GM23338 (cell line): Measurements from ENCODE around the gene SLC45A2. TPM values are rescaled to one million over a fixed set of nuclear protein-coding genes. Genes with fewer than 3 reads are reported as not detected.

Experiments
- JUNB ChIP-seq: IDR thresholded peaks from one replicate; pipeline ENCODE4 v1.6.1; 2016; ENCODE audit warnings: antibody characterized with exemption; ENCODE audit not compliant: unreplicated experiment
- STAT1 ChIP-seq: IDR thresholded peaks from one replicate; pipeline ENCODE4 v1.6.1; 2016; ENCODE audit warnings: antibody characterized with exemption; ENCODE audit not compliant: unreplicated experiment
- ZNF331 ChIP-seq: fragments of 250-450 bp; sonication (Bioruptor Pico); IDR thresholded peaks from 2 replicates; pipeline ENCODE4 v1.5.0; 2020; ENCODE audit warnings: low read depth, mild to moderate bottlenecking, moderate library complexity
- polyA plus RNA-seq: library from polyadenylated mRNA; unstranded; fragments of >200 nt; fragmentation: Nextera tagmentation; extraction: Ambion mirVana; gene quantifications from 2 replicates; pipeline ENCODE4 v1.2.1, GENCODE V29; 2016
- total RNA-seq: library from RNA; depleted of rRNA; stranded (reverse); fragments of >200 nt; shearing (Covaris generic); gene quantifications from 2 replicates; pipeline ENCODE4 v1.2.3, GENCODE V29; 2014
- TF ChIP-seq, protein P1 (sequence below): fragments of 250-450 bp; sonication (Bioruptor Pico); IDR thresholded peaks from 2 replicates; pipeline ENCODE4 v1.5.0; 2020; ENCODE audit warnings: mild to moderate bottlenecking, moderate library complexity
- TF ChIP-seq, protein P2 (sequence below): IDR thresholded peaks from one replicate; pipeline ENCODE4 v1.6.1; 2018; ENCODE audit warnings: antibody characterized with exemption; ENCODE audit not compliant: unreplicated experiment

SLC45A2 gene
- total and polyA plus RNA-seq, 2 experiments from 2014 or later = not detected

DNA sequence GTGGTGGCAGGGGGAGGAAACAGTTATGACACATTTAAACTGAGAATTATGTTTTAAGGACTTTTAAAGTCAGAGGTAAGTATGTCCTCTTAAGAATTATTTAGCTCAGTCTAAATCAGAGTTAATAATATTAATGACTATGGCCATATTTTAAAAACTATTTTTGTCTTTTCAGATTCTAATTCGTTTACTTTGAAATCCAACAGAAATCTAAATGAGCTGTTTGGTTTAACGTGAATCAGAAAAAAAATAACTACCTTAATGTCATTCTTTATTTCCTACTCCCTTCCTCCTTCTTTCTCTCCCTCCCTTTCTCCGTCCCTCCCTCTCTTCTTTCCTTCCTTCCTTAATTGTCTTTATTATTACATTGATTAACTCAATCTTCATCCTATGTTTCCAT is 43.9 kb upstream of the SLC45A2 start (continued):
- TF ChIP-seq, protein P1, sequence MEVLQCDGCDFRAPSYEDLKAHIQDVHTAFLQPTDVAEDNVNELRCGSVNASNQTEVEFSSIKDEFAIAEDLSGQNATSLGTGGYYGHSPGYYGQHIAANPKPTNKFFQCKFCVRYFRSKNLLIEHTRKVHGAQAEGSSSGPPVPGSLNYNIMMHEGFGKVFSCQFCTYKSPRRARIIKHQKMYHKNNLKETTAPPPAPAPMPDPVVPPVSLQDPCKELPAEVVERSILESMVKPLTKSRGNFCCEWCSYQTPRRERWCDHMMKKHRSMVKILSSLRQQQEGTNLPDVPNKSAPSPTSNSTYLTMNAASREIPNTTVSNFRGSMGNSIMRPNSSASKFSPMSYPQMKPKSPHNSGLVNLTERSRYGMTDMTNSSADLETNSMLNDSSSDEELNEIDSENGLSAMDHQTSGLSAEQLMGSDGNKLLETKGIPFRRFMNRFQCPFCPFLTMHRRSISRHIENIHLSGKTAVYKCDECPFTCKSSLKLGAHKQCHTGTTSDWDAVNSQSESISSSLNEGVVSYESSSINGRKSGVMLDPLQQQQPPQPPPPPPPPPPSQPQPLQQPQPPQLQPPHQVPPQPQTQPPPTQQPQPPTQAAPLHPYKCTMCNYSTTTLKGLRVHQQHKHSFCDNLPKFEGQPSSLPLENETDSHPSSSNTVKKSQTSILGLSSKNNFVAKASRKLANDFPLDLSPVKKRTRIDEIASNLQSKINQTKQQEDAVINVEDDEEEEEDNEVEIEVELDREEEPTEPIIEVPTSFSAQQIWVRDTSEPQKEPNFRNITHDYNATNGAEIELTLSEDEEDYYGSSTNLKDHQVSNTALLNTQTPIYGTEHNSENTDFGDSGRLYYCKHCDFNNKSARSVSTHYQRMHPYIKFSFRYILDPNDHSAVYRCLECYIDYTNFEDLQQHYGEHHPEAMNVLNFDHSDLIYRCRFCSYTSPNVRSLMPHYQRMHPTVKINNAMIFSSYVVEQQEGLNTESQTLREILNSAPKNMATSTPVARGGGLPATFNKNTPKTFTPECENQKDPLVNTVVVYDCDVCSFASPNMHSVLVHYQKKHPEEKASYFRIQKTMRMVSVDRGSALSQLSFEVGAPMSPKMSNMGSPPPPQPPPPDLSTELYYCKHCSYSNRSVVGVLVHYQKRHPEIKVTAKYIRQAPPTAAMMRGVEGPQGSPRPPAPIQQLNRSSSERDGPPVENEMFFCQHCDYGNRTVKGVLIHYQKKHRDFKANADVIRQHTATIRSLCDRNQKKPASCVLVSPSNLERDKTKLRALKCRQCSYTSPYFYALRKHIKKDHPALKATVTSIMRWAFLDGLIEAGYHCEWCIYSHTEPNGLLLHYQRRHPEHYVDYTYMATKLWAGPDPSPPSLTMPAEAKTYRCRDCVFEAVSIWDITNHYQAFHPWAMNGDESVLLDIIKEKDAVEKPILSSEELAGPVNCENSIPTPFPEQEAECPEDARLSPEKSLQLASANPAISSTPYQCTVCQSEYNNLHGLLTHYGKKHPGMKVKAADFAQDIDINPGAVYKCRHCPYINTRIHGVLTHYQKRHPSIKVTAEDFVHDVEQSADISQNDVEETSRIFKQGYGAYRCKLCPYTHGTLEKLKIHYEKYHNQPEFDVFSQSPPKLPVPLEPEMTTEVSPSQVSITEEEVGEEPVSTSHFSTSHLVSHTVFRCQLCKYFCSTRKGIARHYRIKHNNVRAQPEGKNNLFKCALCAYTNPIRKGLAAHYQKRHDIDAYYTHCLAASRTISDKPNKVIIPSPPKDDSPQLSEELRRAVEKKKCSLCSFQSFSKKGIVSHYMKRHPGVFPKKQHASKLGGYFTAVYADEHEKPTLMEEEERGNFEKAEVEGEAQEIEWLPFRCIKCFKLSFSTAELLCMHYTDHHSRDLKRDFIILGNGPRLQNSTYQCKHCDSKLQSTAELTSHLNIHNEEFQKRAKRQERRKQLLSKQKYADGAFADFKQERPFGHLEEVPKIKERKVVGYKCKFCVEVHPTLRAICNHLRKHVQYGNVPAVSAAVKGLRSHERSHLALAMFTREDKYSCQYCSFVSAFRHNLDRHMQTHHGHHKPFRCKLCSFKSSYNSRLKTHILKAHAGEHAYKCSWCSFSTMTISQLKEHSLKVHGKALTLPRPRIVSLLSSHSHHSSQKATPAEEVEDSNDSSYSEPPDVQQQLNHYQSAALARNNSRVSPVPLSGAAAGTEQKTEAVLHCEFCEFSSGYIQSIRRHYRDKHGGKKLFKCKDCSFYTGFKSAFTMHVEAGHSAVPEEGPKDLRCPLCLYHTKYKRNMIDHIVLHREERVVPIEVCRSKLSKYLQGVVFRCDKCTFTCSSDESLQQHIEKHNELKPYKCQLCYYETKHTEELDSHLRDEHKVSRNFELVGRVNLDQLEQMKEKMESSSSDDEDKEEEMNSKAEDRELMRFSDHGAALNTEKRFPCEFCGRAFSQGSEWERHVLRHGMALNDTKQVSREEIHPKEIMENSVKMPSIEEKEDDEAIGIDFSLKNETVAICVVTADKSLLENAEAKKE (CRISPR knock-in tag) = no peak
- TF ChIP-seq JUNB (no peak), STAT1 (no peak), ZNF331 (no peak)
- TF ChIP-seq, protein P2, sequence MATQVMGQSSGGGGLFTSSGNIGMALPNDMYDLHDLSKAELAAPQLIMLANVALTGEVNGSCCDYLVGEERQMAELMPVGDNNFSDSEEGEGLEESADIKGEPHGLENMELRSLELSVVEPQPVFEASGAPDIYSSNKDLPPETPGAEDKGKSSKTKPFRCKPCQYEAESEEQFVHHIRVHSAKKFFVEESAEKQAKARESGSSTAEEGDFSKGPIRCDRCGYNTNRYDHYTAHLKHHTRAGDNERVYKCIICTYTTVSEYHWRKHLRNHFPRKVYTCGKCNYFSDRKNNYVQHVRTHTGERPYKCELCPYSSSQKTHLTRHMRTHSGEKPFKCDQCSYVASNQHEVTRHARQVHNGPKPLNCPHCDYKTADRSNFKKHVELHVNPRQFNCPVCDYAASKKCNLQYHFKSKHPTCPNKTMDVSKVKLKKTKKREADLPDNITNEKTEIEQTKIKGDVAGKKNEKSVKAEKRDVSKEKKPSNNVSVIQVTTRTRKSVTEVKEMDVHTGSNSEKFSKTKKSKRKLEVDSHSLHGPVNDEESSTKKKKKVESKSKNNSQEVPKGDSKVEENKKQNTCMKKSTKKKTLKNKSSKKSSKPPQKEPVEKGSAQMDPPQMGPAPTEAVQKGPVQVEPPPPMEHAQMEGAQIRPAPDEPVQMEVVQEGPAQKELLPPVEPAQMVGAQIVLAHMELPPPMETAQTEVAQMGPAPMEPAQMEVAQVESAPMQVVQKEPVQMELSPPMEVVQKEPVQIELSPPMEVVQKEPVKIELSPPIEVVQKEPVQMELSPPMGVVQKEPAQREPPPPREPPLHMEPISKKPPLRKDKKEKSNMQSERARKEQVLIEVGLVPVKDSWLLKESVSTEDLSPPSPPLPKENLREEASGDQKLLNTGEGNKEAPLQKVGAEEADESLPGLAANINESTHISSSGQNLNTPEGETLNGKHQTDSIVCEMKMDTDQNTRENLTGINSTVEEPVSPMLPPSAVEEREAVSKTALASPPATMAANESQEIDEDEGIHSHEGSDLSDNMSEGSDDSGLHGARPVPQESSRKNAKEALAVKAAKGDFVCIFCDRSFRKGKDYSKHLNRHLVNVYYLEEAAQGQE = no peak
